HG03565 (cell line): ENCODE measurements around the gene SHROOM2.

Source experiments
- ATAC-seq: cut with Tn5 transposase; IDR thresholded peaks from one replicate; pipeline ENCODE4 v1.9.1; 2021; ENCODE audit warnings: mild to moderate bottlenecking, moderate library complexity; ENCODE audit not compliant: unreplicated experiment

The SHROOM2 gene

DNA sequence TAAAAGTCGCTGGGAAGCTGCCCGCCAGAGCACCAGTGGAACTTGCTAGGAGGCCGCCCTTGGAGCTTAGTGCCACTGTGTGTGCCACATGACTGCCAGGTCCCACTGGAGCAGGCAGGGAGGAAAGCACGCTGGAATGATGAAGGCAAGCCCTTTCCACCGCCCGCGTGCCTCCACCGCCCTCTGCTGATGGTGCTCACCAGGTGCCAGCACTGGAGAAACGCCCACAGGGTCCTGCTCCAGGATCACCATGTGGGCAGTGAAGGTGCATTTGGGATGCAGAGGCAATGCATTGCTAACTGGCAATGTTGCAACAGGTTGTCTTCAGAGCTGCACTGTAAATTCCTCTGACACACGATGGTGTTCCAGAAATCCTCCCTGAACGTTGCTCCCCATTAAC lies 76.3 kb downstream of the SHROOM2 start:
- no peak for ATAC-seq

- ATAC-seq, result no peak
These were observed 76.7 kb downstream of the SHROOM2 start for GRCh38 chrX:9862953-9863352.

GRCh38 chrX:9864011-9864410 lies 77.8 kb downstream of the SHROOM2 start:
- no peak for ATAC-seq

- no peak for ATAC-seq
These were observed 79.7 kb downstream of the SHROOM2 start for GRCh38 chrX:9865804-9866472.

DNA sequence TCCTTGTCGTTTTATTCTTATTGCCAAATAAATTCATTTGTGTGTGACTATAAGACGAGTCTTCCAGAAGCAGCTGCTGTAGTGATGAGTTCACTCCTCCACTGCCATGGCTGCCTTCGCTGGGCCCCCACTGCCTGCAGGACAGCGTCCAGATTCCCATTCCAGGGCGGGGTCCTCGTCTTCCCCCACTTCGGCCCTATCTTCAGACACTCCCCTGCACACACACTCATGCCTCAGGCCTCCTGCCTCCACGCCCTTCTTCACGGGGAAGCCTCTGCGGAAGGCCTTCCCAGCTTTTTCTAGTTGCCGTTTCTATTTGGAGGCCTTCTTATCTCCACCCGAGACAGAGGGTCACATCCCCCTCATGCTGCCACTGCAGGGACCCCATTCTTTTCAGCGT lies 80.4 kb downstream of the SHROOM2 start:
- ATAC-seq, result no peak

DNA sequence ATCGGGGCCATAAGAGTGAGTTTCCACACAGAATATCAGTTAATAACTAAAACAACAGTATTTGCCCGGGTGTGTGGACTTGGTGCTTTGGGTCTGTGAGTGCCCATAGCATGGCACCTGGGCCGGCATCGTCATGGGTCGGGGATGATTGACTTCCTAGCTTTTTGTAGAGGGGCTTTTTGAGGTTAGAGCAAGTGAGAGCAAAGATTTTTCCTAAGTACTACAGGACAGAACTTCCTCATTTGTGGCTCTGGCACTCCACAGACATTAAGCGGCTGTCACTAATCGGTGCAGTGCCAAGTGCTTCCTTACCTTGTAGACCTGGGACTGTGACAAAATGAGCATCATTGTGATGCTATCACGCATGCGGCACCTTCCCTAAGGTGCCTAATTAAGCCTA lies 81.0 kb downstream of the SHROOM2 start:
- no peak for ATAC-seq

DNA sequence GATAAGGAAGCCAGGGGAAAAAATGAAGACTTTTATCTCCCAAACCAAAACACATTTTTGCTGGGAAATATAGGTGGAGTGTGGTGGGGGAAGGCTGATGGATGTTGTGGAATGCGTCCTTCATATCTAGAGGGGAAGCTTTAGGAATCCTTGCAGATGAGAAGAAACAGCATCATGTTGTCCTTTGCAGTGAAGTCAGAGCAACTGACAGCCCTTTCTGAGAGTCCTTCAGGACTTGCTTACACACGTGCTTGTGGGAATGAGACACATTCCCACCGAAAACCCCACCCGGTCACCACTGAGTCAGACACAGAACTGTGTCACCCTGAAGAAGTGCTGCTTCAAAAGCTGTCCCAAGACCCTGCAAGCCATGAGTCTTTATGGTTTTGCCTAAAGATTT lies 81.5 kb downstream of the SHROOM2 start:
- ATAC-seq, result no peak

DNA sequence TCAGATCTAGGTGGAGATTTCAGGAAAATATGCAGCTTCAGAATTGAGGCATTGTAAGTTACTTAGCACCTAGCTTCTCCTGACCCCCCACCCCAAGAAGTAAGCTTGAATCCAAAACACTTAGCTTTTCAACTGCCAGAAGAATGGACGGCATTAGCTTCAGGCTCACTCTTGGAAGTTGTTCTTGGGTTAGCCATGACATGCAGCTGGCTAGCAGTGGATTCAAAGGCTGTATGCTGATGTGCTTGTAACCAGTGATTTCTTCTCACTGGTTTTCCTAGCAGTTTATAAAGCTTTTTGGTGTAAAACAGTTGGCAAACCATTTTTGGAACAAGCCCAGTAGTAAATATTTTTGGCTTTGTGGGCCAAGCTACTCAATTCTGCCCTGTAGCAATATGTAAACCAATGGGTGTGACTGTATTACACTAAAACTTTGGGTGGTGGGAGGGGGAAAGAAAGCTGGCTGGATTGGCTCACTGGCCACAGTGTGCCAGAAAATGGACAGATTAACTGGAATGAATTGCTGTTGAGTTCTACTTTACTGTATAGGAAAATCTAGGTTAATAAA lies 85.6 kb downstream of the SHROOM2 start:
- ATAC-seq, result no peak

DNA sequence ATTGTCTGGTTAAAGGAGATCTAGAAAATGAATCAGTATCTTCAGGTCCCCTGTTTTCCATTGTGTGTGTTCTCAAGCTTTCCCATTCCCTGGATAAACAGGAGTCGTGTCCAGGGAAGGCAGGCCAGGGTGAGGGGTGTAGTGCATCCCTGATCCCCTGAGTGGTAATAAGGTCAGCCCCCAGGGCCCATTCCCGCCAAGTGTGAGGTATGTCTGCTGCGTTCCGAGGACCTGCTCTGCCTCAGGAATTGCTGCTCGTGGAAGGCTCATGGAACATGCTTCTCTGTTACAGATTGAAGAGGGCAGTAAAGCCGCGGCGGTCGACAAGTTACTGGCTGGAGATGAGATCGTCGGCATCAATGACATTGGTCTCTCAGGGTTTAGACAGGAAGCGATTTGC lies 87.1 kb downstream of the SHROOM2 start:
- ATAC-seq, result no peak

DNA sequence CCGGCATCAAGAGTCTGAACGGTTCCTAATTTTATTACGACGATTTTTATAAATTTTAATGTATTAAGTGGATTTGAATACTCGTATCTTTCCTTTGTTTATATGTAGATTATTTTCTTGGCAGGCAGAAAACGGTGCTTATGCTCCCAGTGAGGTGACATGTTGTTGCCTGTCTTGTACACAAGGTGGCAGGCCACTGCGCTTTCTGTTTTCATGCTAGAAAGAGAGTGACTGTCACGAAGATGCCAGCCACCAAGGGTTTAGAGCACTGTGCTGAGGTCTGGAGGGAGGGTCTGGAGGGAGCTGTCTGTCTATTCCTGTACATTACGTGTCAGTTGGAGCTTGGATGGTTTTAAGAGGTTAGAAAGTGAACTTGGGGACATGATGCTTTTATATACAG lies 87.7 kb downstream of the SHROOM2 start:
- ATAC-seq, result peak; percentile 77

DNA sequence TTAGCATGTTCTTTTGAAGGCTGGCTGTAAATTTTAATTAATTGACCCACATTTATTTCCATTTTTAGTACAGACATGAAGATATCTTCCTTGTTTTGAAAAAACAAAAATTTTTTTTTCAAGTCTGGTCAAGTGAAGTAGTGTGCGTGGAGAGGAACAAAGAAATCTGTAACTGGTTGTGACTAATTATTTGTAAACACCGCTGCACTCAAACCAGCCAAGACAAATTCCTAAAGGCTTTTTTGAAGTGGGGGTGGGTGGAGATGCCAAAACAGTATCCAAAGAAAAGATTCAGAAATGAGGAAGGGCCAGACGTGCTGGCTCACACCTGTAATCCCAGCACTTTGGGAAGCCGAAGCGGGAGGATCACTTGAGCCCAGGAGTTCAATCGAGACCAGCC lies 88.3 kb downstream of the SHROOM2 start:
- ATAC-seq, result no peak

GRCh38 chrX:9875801-9876200 lies 89.6 kb downstream of the SHROOM2 start:
- ATAC-seq, result no peak

GRCh38 chrX:9876201-9876600 lies 90.0 kb downstream of the SHROOM2 start:
- ATAC-seq, result no peak

DNA sequence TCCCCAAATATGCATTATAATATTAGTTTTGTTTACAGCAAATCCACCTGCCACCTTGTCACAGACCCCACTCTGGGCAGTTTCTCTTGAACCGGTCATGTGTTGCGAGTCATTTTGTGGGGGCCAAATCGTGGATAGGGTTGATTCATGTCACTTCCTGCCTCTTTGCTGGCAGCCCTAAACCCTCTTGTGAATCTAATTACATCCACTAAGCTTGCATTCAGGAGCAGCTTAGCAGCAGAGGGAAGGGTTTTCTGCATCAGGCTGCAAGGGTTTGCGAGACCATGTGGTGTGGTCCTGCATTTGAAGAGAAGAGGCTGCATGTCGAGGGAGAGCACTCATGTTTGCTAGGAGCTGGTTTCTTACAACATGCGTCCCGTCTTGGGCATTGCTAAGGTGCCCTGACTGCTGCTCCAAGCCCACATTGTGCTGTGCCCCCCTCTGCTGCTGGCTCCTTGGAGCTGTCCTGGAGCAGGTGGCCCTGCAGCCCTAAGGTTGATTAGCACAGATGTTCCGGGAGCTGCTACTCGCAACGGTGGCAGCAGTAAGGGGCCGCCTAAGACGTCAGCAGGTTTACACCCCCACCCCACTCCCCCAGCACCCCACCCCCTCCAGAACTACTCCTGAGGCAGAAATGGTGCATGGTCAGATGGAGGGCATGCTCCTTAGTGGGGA lies 92.1 kb downstream of the SHROOM2 start:
- ATAC-seq, result no peak

- no peak for ATAC-seq
These were observed 94.0 kb downstream of the SHROOM2 start for GRCh38 chrX:9880237-9880636.

- no peak for ATAC-seq
These were observed 94.6 kb downstream of the SHROOM2 start for GRCh38 chrX:9880870-9881269.

GRCh38 chrX:9882669-9883446 lies 96.6 kb downstream of the SHROOM2 start:
- ATAC-seq, result no peak

- ATAC-seq, result no peak
These were observed 98.0 kb downstream of the SHROOM2 start for GRCh38 chrX:9884031-9884779.

GRCh38 chrX:9885150-9885549 lies 98.9 kb downstream of the SHROOM2 start:
- ATAC-seq, result no peak

- ATAC-seq, result no peak
These were observed 101.5 kb downstream of the SHROOM2 start for GRCh38 chrX:9887659-9888297.
